CD4-positive, alpha-beta T cell treated with Interleukin-15 for 4 hours (primary cell): ENCODE data around the gene SEC16B.

Experiments used
- DNase-seq: peaks from one replicate; pipeline ENCODE4 v3.0.0-alpha.2; 2020; ENCODE audit warnings: low spot score

SEC16B gene

GRCh38 chr1:177913762-177914540 lies 55.9 kb downstream of the SEC16B start:
- DNase-seq: no peak

GRCh38 chr1:177912991-177913390 lies 56.9 kb downstream of the SEC16B start:
- DNase-seq: no peak

GRCh38 chr1:177909416-177909815 lies 60.4 kb downstream of the SEC16B start:
- no peak for DNase-seq

- no peak for DNase-seq
Observed at GRCh38 chr1:177907000-177907399, 62.9 kb downstream of the SEC16B start.

GRCh38 chr1:177905686-177906085 lies 64.2 kb downstream of the SEC16B start:
- no peak for DNase-seq

GRCh38 chr1:177902266-177902665 lies 67.6 kb downstream of the SEC16B start:
- no peak for DNase-seq

GRCh38 chr1:177897998-177898654 lies 71.7 kb downstream of the SEC16B start:
- no peak for DNase-seq

GRCh38 chr1:177897281-177897997 lies 72.4 kb downstream of the SEC16B start:
- DNase-seq: no peak
